Regular cardiac myocyte (primary cell): ENCODE data around the gene ZNF174. TPM values are rescaled to one million over a fixed set of nuclear protein-coding genes. Genes with fewer than 3 reads are reported as not detected.

Experiments used
- total RNA-seq: library from RNA; depleted of rRNA; stranded (reverse); fragments of >200 nt; gene quantifications from 2 replicates; pipeline ENCODE4 v1.2.3, GENCODE V29; 2014

ZNF174 gene
- total RNA-seq = 4.0 and 5.6 TPM in 2 replicates

DNA sequence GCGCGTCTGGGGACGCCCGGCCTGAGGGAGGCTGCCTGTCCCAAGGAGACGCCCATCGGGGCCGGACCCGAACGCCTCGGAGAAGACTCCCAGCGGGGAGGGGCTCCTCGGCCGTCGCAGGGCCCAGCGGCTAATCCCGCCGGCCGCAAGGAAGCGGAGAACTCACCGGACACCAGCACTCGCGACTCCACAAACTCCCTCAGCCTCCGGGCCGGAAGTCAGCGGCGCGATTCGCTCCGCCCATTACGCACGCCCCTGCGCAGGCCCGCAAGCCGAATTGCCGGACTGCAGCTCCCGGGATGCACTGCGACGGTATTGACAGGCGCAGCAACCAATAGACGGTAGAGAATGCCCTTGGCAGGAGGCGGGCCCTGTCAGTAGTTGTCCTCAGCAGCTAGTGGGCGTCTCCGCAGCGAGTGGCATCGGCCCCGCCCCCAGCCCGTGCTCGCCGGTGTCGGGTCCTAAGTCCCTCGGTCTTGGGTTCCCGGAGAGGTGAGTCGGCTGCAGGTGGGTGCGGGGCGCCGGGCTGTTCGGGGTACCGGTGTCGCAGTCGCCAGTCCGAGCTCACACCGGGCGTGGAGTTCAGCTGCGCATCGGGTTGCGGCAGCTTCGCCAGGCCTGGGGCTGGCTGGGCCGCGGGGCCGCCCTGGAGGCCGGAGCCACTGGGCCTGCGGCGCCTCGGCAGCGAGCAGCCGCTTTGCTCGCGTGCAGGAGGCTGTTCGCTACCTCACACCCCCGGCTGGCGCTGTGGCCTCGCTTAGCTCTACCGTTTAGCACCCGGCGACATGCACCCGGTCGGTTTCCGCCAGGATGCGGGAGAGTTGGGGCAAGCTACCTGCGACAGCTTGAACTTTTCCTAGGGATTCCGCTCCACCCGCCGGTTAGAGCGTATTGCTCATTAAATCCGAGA lies at the start of gene ZNF174, which contains the start of gene ZSCAN32:
Gene ZNF174 (plus strand): TSS at position 437 of the 910 bp plus-strand sequence. CDS start 790 bp downstream, outside the sequence.
Gene ZSCAN32 (minus strand): TSS at position 226 of the 910 bp plus-strand sequence. CDS start 3,447 bp downstream, outside the sequence.

GRCh38 chr16:3355589-3355988 lies 45.4 kb upstream of the ZNF174 start, which contains the start of gene OR2C1:
Gene OR2C1 (plus strand): TSS chr16:3355889. CDS start chr16:3355941, 52 bp downstream.

GRCh38 chr16:3443108-3444031 lies 42.4 kb downstream of the ZNF174 start, which contains the start of the genes NAA60 and ZNF597:
Gene NAA60 (plus strand): TSS chr16:3443680. CDS start chr16:3476228, 32,548 bp downstream.
Gene ZNF597 (minus strand): TSS chr16:3443504. CDS start chr16:3443153, 351 bp downstream.

Other genes starting within 250 kb of the ZNF174 start
- gene OR1F1, start 213.0 kb upstream of the ZNF174 start, total RNA-seq = not detected in 2 replicates
- gene ZNF200, start 166.1 kb upstream of the ZNF174 start, total RNA-seq = 9.3 and 11.1 TPM in 2 replicates
- gene MEFV, start 144.6 kb upstream of the ZNF174 start, total RNA-seq = under 0.01 TPM in 1 of 2 replicates, not detected in the other
- 36.0 and 44.8 TPM in 2 replicates for gene ZNF263, start 117.7 kb upstream of the ZNF174 start, total RNA-seq
- 6.5 and 8.7 TPM in 2 replicates for gene TIGD7, start 95.8 kb upstream of the ZNF174 start, total RNA-seq
- 16.1 and 17.2 TPM in 2 replicates for gene ZNF75A, start 95.7 kb upstream of the ZNF174 start, total RNA-seq
- under 0.01 and 0.19 TPM in 2 replicates for gene OR2C1, start 45.3 kb upstream of the ZNF174 start, total RNA-seq
- 7.9 and 9.3 TPM in 2 replicates for gene ZSCAN32, start 211 bp upstream of the ZNF174 start, total RNA-seq
- gene ZNF597, start 42.3 kb downstream of the ZNF174 start, total RNA-seq = 2.3 and 2.7 TPM in 2 replicates
- gene NAA60, start 42.5 kb downstream of the ZNF174 start, total RNA-seq = 10.2 and 14.9 TPM in 2 replicates
- gene C16orf90, start 94.3 kb downstream of the ZNF174 start, total RNA-seq = not detected in 2 replicates
- 15.8 and 21.3 TPM in 2 replicates for gene CLUAP1, start 99.8 kb downstream of the ZNF174 start, total RNA-seq
- under 0.01 and 0.19 TPM in 2 replicates for gene NLRC3, start 176.2 kb downstream of the ZNF174 start, total RNA-seq
- 2.8 and 6.3 TPM in 2 replicates for gene SLX4, start 210.4 kb downstream of the ZNF174 start, total RNA-seq